OCI-LY1 (cell line): ENCODE data around the gene AJAP1.

Experiments
- H2AFZ ChIP-seq: fragments of 200-600 bp; sonication (generic), shearing (Covaris generic); 2 replicates; pipeline ENCODE4 v1.6.0; 2014; ENCODE audit warnings: antibody characterized with exemption, mild to moderate bottlenecking, low read length
- H3F3A ChIP-seq: fragments of 200-600 bp; sonication (generic), shearing (Covaris generic); 2 replicates; pipeline ENCODE4 v1.6.0; 2014; ENCODE audit warnings: mild to moderate bottlenecking, antibody characterized with exemption, low read length, moderate library complexity; ENCODE audit not compliant: insufficient read depth
- H3K27ac ChIP-seq: fragments of 200-600 bp; sonication (generic); 2 replicates; pipeline ENCODE4 v1.5.1; 2014; ENCODE audit warnings: low read length, mixed run types, mild to moderate bottlenecking, low read depth; ENCODE audit not compliant: poor library complexity, severe bottlenecking
- H3K27me3 ChIP-seq: fragments of 200-600 bp; sonication (generic); 2 replicates; pipeline ENCODE4 v1.6.0; 2014; ENCODE audit warnings: antibody characterized with exemption, mild to moderate bottlenecking, low read length, moderate library complexity; ENCODE audit not compliant: insufficient read depth
- H3K36me3 ChIP-seq: fragments of 200-600 bp; sonication (generic); 2 replicates; pipeline ENCODE4 v1.6.1; 2014; ENCODE audit warnings: mild to moderate bottlenecking, antibody characterized with exemption, low read length, moderate library complexity, mixed read lengths; ENCODE audit not compliant: insufficient read depth
- H3K4me1 ChIP-seq: fragments of 200-600 bp; sonication (generic); 2 replicates; pipeline ENCODE4 v1.5.1; 2014; ENCODE audit warnings: mild to moderate bottlenecking, low read length, moderate library complexity; ENCODE audit not compliant: insufficient read depth, severe bottlenecking
- H3K4me2 ChIP-seq: fragments of 200-600 bp; sonication (generic), shearing (Covaris generic); 2 replicates; pipeline ENCODE4 v1.6.1; 2014; ENCODE audit warnings: low read length
- H3K4me3 ChIP-seq: fragments of 200-600 bp; sonication (generic); 2 replicates; pipeline ENCODE4 v1.5.1; 2014; ENCODE audit warnings: low read length, low read depth, mild to moderate bottlenecking, mixed read lengths; ENCODE audit not compliant: poor library complexity, severe bottlenecking
- H3K79me2 ChIP-seq: fragments of 200-600 bp; shearing (Covaris generic); 2 replicates; pipeline ENCODE4 v1.6.1; 2016; ENCODE audit warnings: mixed run types, low read length, mixed read lengths; ENCODE audit not compliant: insufficient read depth
- H3K9ac ChIP-seq: fragments of 200-600 bp; sonication (generic), shearing (Covaris generic); 2 replicates; pipeline ENCODE4 v1.6.1; 2014; ENCODE audit warnings: mild to moderate bottlenecking, low read length, mixed read lengths
- H3K9me2 ChIP-seq: fragments of 200-600 bp; sonication (generic), shearing (Covaris generic); 2 replicates; pipeline ENCODE4 v1.6.1; 2014; ENCODE audit warnings: low read depth, mild to moderate bottlenecking, low read length, mixed read lengths
- H3K9me3 ChIP-seq: fragments of 200-600 bp; shearing (Covaris generic); 2 replicates; pipeline ENCODE4 v1.6.1; 2014; ENCODE audit warnings: low read length, mixed read lengths
- H4K20me1 ChIP-seq: fragments of 200-600 bp; sonication (generic), shearing (Covaris generic); 2 replicates; pipeline ENCODE4 v1.6.0; 2016; ENCODE audit warnings: mild to moderate bottlenecking, low read length; ENCODE audit not compliant: insufficient read depth
- EZH2 ChIP-seq: fragments of 200-600 bp; sonication (generic), shearing (Covaris generic); IDR thresholded peaks from 2 replicates; pipeline ENCODE4 v1.8.0; 2017; ENCODE audit warnings: borderline replicate concordance, mixed run types, mild to moderate bottlenecking, antibody characterized with exemption, low read length, moderate library complexity, mixed read lengths
- TF ChIP-seq, protein P1 (sequence below): fragments of 200-600 bp; sonication (generic), shearing (Covaris generic); IDR thresholded peaks from 2 replicates; pipeline ENCODE4 v1.5.1; 2017; ENCODE audit warnings: mild to moderate bottlenecking, antibody characterized with exemption, low read length, moderate library complexity, mixed read lengths

The AJAP1 gene

DNA sequence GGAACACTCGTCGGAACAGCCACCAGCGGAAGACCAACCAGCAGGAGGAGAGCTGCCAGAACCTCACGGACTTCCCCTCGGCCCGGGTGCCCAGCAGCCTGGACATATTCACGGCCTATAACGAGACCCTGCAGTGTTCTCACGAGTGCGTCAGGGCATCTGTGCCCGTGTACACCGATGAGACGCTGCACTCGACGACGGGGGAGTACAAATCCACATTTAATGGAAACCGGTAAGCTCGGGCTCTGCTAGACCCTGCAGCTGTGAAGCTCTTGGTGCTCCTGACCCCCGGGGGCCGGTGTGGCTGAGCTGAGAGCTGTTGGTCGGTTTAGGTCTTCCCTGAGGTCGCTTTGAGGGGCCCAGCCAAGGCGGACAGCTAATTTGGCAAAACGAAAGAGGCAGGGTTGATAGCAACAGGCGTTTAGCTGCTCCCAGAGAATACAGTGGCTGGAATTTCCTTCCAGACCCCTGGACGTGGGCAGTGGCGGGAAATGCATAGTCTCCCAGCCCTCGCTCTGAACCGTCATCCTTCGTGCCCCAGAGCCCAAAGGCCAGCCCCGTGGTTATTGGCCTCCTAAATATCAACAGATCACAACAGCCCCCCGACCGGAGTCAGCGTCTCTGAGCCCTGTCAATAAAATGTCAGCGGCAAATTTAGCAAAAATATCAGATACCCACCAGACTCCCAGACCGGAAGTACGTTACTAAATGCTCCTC lies 118.0 kb downstream of the AJAP1 start:
- no peaks in the 10 kb centered on the region for H3K79me2 ChIP-seq
- H3K9me3 ChIP-seq = no peaks in the 10 kb centered on the region
- no peaks in the 10 kb centered on the region; the same call in 1 of the 2 replicates for H3K27me3 ChIP-seq
- H4K20me1 ChIP-seq = no peaks in the 10 kb centered on the region
- H3K4me1 ChIP-seq = no peaks in the 10 kb centered on the region
- no peaks in the 10 kb centered on the region for H3K9me2 ChIP-seq
- no peak overlapping the region for H2AFZ ChIP-seq
- H3K4me2 ChIP-seq = no peak overlapping the region
- no peaks in the 10 kb centered on the region for H3F3A ChIP-seq
- H3K36me3 ChIP-seq = no peaks in the 10 kb centered on the region
- H3K27ac ChIP-seq = no peak overlapping the region
- no peak overlapping the region for H3K4me3 ChIP-seq
- H3K9ac ChIP-seq = no peak overlapping the region
- no peak for TF ChIP-seq EZH2
- TF ChIP-seq, protein P1, sequence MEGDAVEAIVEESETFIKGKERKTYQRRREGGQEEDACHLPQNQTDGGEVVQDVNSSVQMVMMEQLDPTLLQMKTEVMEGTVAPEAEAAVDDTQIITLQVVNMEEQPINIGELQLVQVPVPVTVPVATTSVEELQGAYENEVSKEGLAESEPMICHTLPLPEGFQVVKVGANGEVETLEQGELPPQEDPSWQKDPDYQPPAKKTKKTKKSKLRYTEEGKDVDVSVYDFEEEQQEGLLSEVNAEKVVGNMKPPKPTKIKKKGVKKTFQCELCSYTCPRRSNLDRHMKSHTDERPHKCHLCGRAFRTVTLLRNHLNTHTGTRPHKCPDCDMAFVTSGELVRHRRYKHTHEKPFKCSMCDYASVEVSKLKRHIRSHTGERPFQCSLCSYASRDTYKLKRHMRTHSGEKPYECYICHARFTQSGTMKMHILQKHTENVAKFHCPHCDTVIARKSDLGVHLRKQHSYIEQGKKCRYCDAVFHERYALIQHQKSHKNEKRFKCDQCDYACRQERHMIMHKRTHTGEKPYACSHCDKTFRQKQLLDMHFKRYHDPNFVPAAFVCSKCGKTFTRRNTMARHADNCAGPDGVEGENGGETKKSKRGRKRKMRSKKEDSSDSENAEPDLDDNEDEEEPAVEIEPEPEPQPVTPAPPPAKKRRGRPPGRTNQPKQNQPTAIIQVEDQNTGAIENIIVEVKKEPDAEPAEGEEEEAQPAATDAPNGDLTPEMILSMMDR = no peak

DNA sequence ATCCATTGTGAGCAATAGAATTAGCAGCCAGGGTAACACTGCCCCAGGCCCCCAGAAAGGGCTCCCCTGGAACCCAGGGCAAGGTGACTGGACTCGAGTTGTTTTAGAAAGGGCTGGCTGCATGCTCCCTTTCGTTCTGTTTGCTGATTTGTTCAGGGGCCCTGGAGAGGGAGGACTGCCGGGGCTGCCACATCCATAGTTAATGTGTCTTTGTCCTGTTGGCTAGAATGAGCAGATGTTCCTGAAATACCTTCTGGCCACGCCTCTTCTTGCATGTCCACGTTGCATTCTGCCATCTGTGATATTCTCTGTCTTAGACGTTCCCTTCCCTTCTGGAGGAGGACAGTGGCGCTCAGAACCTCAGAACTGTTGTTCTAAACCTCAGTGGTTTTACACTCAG lies 118.8 kb downstream of the AJAP1 start:
- no peak overlapping the region for H3K4me3 ChIP-seq
- H3K4me1 ChIP-seq = no peaks in the 10 kb centered on the region
- H3F3A ChIP-seq = no peaks in the 10 kb centered on the region
- no peak overlapping the region for H3K27ac ChIP-seq
- no peaks in the 10 kb centered on the region for H3K9me3 ChIP-seq
- no peaks in the 10 kb centered on the region for H3K36me3 ChIP-seq
- TF ChIP-seq, protein P1 = no peak
- TF ChIP-seq EZH2 = no peak
- no peak overlapping the region for H2AFZ ChIP-seq
- no peaks in the 10 kb centered on the region; the same call in 1 of the 2 replicates for H3K27me3 ChIP-seq
- no peaks in the 10 kb centered on the region for H4K20me1 ChIP-seq
- no peak overlapping the region for H3K4me2 ChIP-seq
- no peak overlapping the region for H3K9ac ChIP-seq
- no peaks in the 10 kb centered on the region for H3K79me2 ChIP-seq
- no peaks in the 10 kb centered on the region for H3K9me2 ChIP-seq

- TF ChIP-seq, protein P1 = no peak
- no peak for TF ChIP-seq EZH2
- H2AFZ ChIP-seq = no peak overlapping the region
- no peak overlapping the region for H3K27ac ChIP-seq
- no peak overlapping the region for H3K4me2 ChIP-seq
- H3F3A ChIP-seq = no peaks in the 10 kb centered on the region
- no peaks in the 10 kb centered on the region for H3K9me2 ChIP-seq
- H3K9ac ChIP-seq = no peak overlapping the region
- H3K4me1 ChIP-seq = no peaks in the 10 kb centered on the region
- H3K9me3 ChIP-seq = no peaks in the 10 kb centered on the region
- no peaks in the 10 kb centered on the region; the same call in 1 of the 2 replicates for H3K27me3 ChIP-seq
- H3K36me3 ChIP-seq = no peaks in the 10 kb centered on the region
- H3K79me2 ChIP-seq = no peaks in the 10 kb centered on the region
- H3K4me3 ChIP-seq = no peak overlapping the region
- H4K20me1 ChIP-seq = no peaks in the 10 kb centered on the region
These were observed 121.1 kb downstream of the AJAP1 start for GRCh38 chr1:4775506-4775905.
